Common myeloid progenitor, CD34-positive (primary cell): ENCODE results near the gene CDH23.

Experiments
- CTCF ChIA-PET: fragments of 350-600 bp; sonication (Branson Sonifier 250); formaldehyde crosslinking; loops from one replicate; lab custom pipeline; 2021; ENCODE audit warnings: antibody characterized with exemption; lab: Charles Lee
- POLR2A ChIA-PET: fragments of 350-600 bp; sonication (Branson Sonifier 250); formaldehyde crosslinking; loops from one replicate; lab custom pipeline; 2021; ENCODE audit warnings: antibody characterized with exemption; lab: Charles Lee
- DNase-seq, 3 donors: peaks; one replicate each; pipeline versions ENCODE4 v3.0.0 to v3.0.0-alpha.2; 2013
- H3K27ac ChIP-seq, 2 experiments: 1 replicate in 1 of 2; 2 replicates in 1 of 2; pipeline ENCODE4 v1.7.0; 2013; ENCODE audit warnings: inconsistent platforms in 2 of 2, low read length in 2 of 2, mild to moderate bottlenecking in 2 of 2, low read depth in 1 of 2, moderate library complexity in 1 of 2; ENCODE audit not compliant: severe bottlenecking in 2 of 2, insufficient read depth in 1 of 2, poor library complexity in 1 of 2
- H3K27me3 ChIP-seq, 5 experiments: replicated peaks in 2 of 5; 1 replicate in 3 of 5; 2 replicates in 2 of 5; pipeline versions ENCODE4 v1.6.1 to v1.7.0; 2013; ENCODE audit warnings: low read length in 4 of 5, mild to moderate bottlenecking in 2 of 5, moderate library complexity in 2 of 5, inconsistent platforms in 1 of 5; ENCODE audit not compliant: insufficient read depth in 5 of 5, control insufficient read depth in 4 of 5
- H3K36me3 ChIP-seq, 4 experiments: 1 replicate in 2 of 4; 2 replicates in 2 of 4; pipeline versions ENCODE4 v1.6.1 to v1.7.0; 2013; ENCODE audit warnings: low read length in 3 of 4, control low read depth in 1 of 4, mild to moderate bottlenecking in 1 of 4; ENCODE audit not compliant: control insufficient read depth in 4 of 4, insufficient read depth in 4 of 4
- H3K4me1 ChIP-seq, 4 experiments: 1 replicate in 3 of 4; 2 replicates in 1 of 4; pipeline versions ENCODE4 v1.6.1 to v1.7.1; 2013; ENCODE audit warnings: low read length in 3 of 4, mild to moderate bottlenecking in 3 of 4, control low read depth in 1 of 4, inconsistent platforms in 1 of 4, moderate library complexity in 1 of 4; ENCODE audit not compliant: control insufficient read depth in 4 of 4, insufficient read depth in 4 of 4; ENCODE audit errors: control extremely low read depth in 1 of 4
- H3K4me3 ChIP-seq, 7 experiments: 1 replicate in 4 of 7; 2 replicates in 3 of 7; pipeline versions ENCODE4 v1.5.1 to v1.7.0; 2013; ENCODE audit warnings: mild to moderate bottlenecking in 7 of 7, low read length in 6 of 7, moderate library complexity in 6 of 7, inconsistent platforms in 2 of 7, low read depth in 2 of 7, control low read depth in 1 of 7; ENCODE audit not compliant: insufficient read depth in 4 of 7, control insufficient read depth in 1 of 7; ENCODE audit errors: extremely low read depth in 1 of 7
- H3K9me3 ChIP-seq, 5 experiments: 1 replicate in 4 of 5; 2 replicates in 1 of 5; pipeline versions ENCODE4 v1.6.1 to v1.7.1; 2013; ENCODE audit warnings: low read length in 4 of 5, mild to moderate bottlenecking in 2 of 5, inconsistent platforms in 1 of 5, low read depth in 1 of 5, moderate library complexity in 1 of 5; ENCODE audit not compliant: control insufficient read depth in 4 of 5, insufficient read depth in 2 of 5; ENCODE audit errors: control extremely low read depth in 1 of 5
- WGBS: methylation state at CpG from one replicate; pipeline ENCODE4 v1.1.5; 2013; ENCODE audit not compliant: insufficient coverage; 5-methylcytosine and 5-hydroxymethylcytosine counted together

The CDH23 gene

GRCh38 chr10:71513540-71513853 lies 116.8 kb downstream of the CDH23 start:
- no peak overlapping the region for H3K27ac ChIP-seq
- H3K36me3 ChIP-seq: no peaks in the 10 kb centered on the region
- no peak overlapping the region for H3K4me3 ChIP-seq
- no peaks in the 10 kb centered on the region for H3K4me1 ChIP-seq
- WGBS: 100% methylated on average over 1 of the region's 2 CpGs
- DNase-seq: no peak
- H3K9me3 ChIP-seq: no peaks in the 10 kb centered on the region
- POLR2A ChIA-PET: no interaction called here
- H3K27me3 ChIP-seq: no peaks in the 10 kb centered on the region
- CTCF ChIA-PET: no interaction called here

GRCh38 chr10:71513936-71514335 lies 117.2 kb downstream of the CDH23 start:
- DNase-seq: no peak
- Histone ChIP-seq H3K4me1 (no peaks in the 10 kb centered on the region), H3K27me3 (no peaks in the 10 kb centered on the region), H3K27ac (no peak overlapping the region), H3K4me3 (no peak overlapping the region), H3K9me3 (no peaks in the 10 kb centered on the region), H3K36me3 (no peaks in the 10 kb centered on the region)
- 100% methylated on average over 1 of the region's 1 CpG for WGBS
- POLR2A ChIA-PET: no interaction called here
- CTCF ChIA-PET: no interaction called here

GRCh38 chr10:71515531-71516172 lies 118.9 kb downstream of the CDH23 start:
- Histone ChIP-seq H3K27me3 (no peaks in the 10 kb centered on the region), H3K36me3 (no peaks in the 10 kb centered on the region), H3K4me1 (no peaks in the 10 kb centered on the region), H3K9me3 (no peaks in the 10 kb centered on the region), H3K4me3 (no peak overlapping the region), H3K27ac (no peak overlapping the region)
- ChIA-PET CTCF (interaction anchor here (1.0 to 2.0 kb wide), 3 partner anchors 13 to 120 kb away, joined by 3 to 4 read pairs (median 3); no protein-coding TSS in a partner anchor), POLR2A (no interaction called here)
- DNase-seq: no peak

- Histone ChIP-seq H3K36me3 (no peaks in the 10 kb centered on the region), H3K9me3 (no peaks in the 10 kb centered on the region), H3K27ac (no peak overlapping the region), H3K27me3 (no peaks in the 10 kb centered on the region), H3K4me3 (no peak overlapping the region), H3K4me1 (no peaks in the 10 kb centered on the region)
- POLR2A ChIA-PET: no interaction called here
- DNase-seq: no peak
- 95% methylated on average over 7 of the region's 8 CpGs for WGBS
- CTCF ChIA-PET: interaction anchor here (1.2 to 2.0 kb wide), 2 partner anchors 9 to 121 kb away, joined by 3 to 4 read pairs; no protein-coding TSS in a partner anchor
These were observed 120.2 kb downstream of the CDH23 start for GRCh38 chr10:71516890-71517289.

GRCh38 chr10:71517298-71518169 lies 120.8 kb downstream of the CDH23 start:
- no peaks in the 10 kb centered on the region for H3K4me1 ChIP-seq
- H3K27ac ChIP-seq: no peak overlapping the region
- H3K27me3 ChIP-seq: no peaks in the 10 kb centered on the region
- WGBS: 86% methylated on average over 12 of the region's 18 CpGs
- CTCF ChIA-PET: interaction anchor here (1.1 to 1.2 kb wide), 2 partner anchors 10 to 11 kb away, joined by 3 read pairs; no protein-coding TSS in a partner anchor
- H3K4me3 ChIP-seq: no peak overlapping the region
- H3K9me3 ChIP-seq: no peaks in the 10 kb centered on the region
- H3K36me3 ChIP-seq: no peaks in the 10 kb centered on the region
- POLR2A ChIA-PET: no interaction called here
- no peak for DNase-seq

- POLR2A ChIA-PET: no interaction called here
- H3K4me3 ChIP-seq: no peak overlapping the region
- no peak for DNase-seq
- H3K9me3 ChIP-seq: no peaks in the 10 kb centered on the region
- CTCF ChIA-PET: interaction anchor here (0.6 to 1.3 kb wide), 3 partner anchors 10 to 1668 kb away, joined by 3 read pairs; no protein-coding TSS in a partner anchor
- H3K27me3 ChIP-seq: no peaks in the 10 kb centered on the region
- WGBS: 97% methylated on average over 8 of the region's 8 CpGs
- no peaks in the 10 kb centered on the region for H3K4me1 ChIP-seq
- H3K27ac ChIP-seq: no peak overlapping the region
- H3K36me3 ChIP-seq: no peaks in the 10 kb centered on the region
These were observed 123.3 kb downstream of the CDH23 start for GRCh38 chr10:71520042-71520441.
